SIG-M5 treated with dmso at 0.1 percent for 504 hours (cell line): ENCODE data around the gene ARIH2.

Experiments used
- DNase-seq: peaks from one replicate; lab custom pipeline; 2025; ENCODE audit not compliant: unreplicated experiment; lab: John Stamatoyannopoulos, UW

Gene ARIH2

GRCh38 chr3:49035281-49035680, 116.6 kb downstream of the ARIH2 start:
- no peak for DNase-seq
